ENCODE results near the gene PNPT1.
A peak's percentile ranks its signal among the peaks of the same experiment; 100 is the strongest.
"Not testable (repeated sequence)": the region's sequence is repeated elsewhere in the genome, so short reads cannot be mapped to it uniquely, and the experiment has no call there.

The PNPT1 gene

DNA sequence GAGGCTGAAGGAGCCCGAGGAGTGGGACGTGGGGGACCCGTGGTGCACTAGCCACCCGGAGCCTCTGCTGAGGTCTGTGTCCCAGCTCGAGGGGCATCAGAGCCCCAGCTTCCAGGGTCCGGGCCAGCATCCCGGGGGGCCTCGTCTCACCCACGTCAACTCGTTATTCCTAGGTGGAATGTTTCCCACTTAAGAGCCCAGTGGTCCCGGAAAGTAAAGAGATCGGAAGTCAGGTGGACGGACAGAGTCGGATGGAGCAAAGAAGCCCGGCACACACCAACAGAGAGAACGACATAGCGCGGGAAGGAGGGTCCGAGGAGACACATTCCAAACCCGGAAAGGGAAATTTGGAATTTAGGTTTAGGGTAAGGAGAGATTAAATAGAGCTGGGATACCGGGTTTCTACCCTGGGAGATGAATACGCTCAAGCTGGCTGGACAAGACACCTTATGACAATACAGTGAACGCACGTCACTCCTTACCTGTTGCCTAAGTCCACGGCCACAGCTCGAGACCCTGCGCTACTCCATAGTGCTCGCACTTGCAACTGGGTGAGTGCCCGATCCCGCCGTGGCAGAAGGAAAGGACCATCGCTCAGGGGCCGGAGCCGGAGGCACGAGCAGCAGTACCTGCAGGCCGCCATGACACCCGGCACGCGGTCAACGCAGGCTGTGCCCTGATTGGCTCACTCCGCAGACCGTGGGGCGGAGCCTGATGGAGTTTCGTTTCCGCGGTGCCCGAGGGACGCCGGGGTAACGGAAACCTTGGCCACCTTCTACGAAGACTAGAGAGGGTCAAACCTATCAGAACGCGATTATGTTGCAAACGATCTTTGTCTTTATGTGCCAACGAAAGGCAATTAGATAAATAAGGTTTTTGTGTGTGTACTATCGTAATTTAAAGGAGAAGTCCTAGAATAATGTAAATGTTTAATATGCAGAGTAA lies at the start of gene PNPT1:
Gene PNPT1 (minus strand): TSS at position 664 of the 945 bp plus-strand sequence. CDS start 21 bp downstream, at position 643.
- peak; percentile 99 for DNase-seq (ENCODE audit: low spot score)

DNA sequence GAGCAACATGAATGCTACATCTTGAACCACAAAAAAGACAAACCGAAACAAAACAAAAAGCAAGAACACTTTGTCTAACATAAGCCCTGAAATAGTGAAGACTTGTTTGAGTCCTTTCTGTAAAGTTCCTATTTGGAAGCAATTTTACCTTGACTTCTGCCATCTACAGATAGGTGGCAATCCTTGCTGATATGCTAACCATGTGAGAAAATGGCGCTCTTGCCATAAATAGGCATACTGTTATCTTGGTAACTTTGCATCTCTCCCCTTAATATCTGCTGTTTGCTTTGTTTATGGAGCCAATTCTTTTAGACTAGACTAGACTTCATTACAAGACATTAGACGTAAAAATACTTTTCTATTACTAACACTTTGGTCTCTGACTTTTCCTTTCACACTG lies 49.4 kb upstream of the PNPT1 start:
- no peak for DNase-seq (ENCODE audit: low spot score)

DNA sequence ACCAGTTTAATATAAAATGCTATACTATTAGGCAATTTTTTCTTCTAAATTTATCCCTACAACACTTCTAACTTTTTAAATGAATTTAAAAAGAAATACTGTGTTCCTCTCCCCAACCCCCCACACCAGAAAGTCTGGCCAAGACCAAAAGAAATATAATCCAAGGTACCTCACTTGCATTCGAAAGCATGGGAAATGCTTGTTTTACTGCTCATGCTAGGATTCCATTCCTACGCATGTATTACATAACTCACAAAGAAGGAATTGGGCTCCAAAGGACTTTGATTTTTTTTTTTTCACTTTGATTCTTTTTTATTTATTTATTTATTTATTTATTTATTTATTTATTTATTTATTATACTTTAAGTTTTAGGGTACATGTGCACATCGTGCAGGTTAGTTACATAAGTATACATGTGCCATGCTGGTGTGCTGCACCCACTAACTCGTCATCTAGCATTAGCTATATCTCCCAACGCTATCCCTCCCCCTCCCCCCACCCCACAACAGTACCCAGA lies 42.4 kb upstream of the PNPT1 start:
- DNase-seq (ENCODE audit: low spot score): peak; percentile 20

DNA sequence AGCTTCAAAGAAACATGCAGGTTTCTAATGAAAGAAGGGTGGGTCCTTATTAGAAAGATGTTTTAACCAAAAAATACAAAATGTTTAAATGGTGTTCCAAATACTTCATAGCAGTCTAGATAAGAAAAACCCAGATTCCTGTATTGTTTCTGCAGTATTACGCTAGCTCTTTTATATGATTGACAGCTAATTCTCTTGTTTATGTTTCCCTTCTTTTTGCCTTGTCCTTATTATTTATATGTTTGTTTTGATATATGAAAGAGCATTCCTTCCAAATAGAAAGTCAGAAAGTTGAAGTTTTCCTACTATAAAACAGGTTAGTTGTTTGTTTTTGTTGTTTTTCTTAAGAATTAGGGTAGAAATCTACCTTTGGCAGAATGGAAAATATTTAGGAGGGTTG lies 41.1 kb upstream of the PNPT1 start:
- DNase-seq (ENCODE audit: low spot score): no peak

DNA sequence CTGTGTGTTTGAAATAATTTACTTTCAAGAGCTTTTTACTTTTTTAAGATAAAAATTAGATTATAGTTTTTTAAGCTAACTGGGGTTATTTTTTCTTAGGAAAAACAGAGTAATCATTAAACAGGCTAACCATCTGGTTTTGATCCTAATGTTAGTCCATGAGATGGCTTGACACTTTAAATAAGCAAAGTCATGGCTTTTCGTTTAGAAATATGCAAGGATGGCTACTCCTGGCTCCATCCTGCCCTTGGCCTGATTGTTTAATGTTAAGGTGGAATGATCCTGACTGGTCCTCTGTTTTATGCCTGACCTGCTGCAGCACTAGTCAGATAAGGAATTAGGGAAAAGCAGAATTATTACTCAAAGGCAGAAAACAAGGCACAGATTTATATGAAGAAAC lies 39.7 kb upstream of the PNPT1 start:
- DNase-seq (ENCODE audit: low spot score): peak; percentile 39

DNA sequence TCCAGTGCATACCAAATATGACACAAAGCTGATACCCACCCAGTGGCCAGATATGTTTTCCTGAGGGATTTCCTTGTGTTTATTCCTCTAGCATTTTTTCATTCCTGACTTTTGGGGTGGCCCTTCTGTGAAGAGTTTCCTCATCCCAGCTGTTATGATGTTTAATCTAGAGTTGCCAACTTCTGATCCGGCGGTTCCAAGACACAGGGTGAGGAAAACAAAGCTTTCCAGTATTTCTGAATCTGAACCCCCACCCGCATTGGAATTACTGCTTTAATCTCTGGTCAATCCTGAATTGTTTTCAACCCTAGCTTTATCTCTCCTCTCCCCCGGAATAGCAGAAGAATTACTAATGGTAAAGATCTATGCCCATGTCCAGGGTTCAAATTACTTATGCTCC lies 39.2 kb upstream of the PNPT1 start:
- DNase-seq (ENCODE audit: low spot score): peak; percentile 62

DNA sequence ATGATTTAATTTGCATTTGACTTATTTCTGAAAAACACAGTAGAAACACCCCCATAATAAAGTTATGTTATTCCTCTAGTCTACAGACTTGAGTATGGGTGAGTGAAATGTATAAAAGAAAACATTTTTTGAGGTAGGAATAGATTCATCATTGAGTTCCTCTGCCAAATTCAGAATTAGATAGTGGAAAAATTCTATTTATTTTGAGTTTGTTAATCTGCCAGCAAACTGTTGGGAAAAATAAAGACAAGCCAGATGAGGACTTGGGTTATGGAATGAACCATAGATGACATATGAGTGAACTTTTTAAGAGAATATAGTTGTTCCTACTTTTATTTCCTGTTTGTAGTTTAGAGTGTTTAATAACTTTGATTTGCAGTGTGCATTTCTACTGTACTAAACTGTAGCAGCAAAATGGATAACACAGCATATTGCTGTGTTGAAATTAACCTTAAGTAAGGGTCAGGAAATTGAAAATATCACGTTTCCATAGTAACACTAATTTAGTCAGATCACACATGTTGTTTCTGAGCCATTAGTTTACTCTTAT lies 35.6 kb upstream of the PNPT1 start:
- DNase-seq (ENCODE audit: low spot score): peak; percentile 16

DNA sequence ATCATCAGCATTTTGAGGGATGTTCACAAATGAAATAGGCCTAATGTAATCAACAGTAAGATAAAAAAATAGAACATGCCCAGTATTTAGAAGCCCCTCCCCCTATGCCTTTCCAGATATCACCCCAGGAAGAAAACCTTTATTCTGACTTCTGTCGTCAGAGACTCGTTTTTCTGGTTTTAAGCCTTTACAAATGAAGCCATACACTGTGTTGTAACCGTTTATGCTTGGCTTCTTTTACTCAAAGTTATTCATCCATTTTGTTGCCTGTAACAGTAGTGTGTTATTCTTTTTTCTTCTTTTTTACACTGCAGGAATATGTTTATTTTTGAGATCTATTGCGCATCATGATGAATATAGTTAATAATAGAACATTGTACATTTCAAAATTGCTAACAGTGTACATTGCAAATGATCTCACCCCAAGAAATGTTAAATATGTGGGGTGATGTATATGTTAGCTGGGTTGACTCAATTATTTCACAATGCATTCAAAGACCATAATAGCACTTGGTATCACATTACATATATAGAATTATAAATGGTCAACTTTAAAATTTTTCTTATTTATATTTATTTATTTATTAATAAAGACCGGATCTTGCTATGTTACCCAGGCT lies 28.1 kb upstream of the PNPT1 start:
- DNase-seq (ENCODE audit: low spot score): no peak

DNA sequence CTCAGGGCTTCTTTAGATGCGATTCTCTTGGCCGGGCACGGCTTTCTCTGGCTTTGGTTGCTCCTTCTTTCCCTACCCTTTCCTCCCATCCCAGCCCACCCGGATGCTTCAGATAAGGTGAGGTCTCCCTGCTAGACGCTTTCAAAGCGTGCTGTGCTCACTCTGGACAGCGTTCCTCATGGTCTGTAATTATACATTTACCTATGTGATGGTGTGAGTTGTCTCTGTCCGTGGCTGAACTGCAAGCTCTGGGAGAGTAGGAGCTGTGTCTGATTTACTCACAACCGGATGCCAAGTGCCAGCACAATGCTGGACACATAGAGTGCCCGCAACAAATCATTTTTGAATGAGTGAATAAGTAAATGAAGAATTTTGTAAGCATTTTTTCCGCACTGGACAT lies 26.8 kb upstream of the PNPT1 start:
- no peak for DNase-seq (ENCODE audit: low spot score)

DNA sequence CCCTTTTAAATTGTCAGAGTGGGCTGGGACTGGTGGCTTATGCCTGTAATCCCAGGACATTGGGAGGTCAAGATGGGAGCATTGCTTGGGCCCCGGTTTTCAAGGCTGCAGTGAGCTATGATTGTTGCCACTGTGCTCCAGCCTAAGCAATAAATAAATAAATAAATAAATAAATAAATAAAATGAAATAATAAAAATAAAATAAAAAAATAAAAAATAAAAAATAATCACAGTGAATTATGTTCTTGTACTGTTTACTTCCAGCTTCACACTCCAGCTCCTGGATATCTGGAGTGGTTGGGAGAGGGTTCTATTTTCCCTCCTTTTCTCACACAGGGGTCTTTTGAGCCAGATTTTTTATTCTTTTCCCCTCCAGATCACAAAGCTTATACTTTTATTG lies 26.2 kb upstream of the PNPT1 start:
- DNase-seq (ENCODE audit: low spot score): no peak

DNA sequence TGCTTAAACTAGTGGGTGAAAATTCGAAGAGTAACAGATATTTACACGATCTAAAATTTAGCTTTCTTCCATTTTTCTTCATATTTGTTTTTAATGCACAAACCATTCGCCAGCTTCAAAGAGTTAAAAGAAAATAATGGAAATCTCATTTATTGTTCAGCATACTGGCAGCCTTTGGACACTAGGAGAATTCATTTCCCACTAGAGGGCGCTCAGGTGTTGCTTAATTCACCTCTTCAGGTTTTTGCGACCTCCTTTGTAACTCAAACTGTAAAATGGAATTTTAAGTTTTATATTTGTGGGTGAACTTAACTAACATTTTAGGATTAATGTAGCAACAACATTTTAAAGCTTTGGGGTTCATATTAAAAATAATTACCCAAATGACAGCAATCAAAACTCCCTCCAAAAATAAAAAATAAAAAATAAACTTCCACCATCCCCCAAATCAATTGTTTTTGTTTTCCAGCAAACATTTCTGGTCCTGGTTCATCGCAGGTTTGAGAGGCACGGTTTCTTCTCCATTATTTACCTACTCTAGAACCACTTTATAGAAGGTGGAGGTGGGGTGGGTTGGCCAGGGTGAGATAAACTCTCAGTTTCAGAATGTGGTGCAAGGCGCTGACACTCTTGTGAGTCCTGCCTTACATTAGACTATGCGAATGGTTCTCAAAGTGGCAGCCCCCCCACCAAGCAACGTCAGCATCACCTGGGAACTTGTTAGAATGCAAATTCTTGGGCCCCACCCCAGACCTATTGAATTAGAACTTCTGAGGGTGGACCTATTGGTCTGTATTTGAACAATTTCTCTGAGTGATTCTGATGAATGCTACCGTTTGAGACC lies 24.7 kb upstream of the PNPT1 start:
- DNase-seq (ENCODE audit: low spot score): peak; percentile 78

DNA sequence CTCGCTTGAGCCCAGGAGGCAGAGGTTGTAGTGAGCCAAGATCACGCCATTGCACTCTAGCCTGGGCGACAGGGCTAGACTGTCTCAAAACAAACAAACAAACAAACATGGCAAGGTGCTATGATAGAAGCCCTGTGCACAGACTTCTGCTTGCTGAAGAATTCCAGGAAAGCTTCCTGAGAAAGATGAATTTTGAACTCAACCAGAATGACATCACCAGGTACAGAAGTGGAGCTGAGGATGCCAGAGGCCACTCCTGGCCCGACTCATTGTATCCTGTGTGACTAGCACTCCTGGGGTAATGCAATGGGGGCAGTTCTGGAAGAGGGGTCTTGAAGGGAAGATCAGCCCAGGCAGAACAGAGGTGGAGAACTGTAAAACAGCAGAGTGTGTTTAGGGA lies 22.0 kb upstream of the PNPT1 start:
- no peak for DNase-seq (ENCODE audit: low spot score)

DNA sequence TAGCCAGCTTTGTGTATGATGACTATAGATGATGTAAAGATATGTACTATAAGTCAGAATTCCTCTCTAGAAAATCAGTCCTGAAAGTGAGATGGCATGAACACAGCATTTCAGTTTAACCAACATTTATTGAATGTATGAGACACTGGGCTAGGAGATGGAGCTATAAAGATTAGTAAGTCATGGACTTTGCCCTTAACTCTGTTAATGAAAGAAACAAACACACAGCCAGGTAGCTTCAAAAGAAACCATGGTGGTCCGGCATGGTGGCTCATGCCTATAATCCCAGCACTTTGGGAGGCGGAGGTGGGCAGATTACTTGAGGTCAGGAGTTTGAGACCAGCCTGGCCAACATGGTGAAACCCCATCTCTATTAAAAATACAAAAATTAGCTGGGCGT lies 21.5 kb upstream of the PNPT1 start:
- DNase-seq (ENCODE audit: low spot score): not testable (repeated sequence)

DNA sequence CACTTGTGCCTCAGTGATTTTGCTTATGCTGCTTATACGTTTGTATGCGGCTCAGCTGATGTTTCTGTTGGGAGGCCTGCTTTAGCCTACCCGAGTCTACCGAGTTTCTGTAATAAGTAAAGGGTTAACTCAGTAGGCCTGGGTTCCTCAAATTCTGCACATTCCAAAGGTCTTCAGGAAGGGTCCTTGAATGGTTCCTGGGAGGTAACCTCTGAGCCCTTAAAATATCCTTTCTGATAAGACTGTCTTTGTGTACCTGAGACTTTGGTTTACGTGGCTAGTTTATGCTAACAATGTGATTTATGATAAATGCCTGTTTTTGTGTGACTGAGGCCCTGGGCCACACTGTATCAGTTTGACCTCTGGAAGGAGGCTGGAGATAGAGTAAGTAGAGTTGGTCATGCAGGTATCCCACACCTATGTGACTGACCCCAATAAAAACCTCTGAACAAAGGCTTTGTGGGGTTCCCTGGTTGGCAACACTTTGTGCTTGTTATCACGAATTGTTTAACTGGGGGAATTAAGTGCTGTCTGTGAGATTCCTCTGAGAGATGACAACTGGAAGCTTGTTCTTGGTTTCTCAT lies 18.9 kb upstream of the PNPT1 start:
- no peak for DNase-seq (ENCODE audit: low spot score)

DNA sequence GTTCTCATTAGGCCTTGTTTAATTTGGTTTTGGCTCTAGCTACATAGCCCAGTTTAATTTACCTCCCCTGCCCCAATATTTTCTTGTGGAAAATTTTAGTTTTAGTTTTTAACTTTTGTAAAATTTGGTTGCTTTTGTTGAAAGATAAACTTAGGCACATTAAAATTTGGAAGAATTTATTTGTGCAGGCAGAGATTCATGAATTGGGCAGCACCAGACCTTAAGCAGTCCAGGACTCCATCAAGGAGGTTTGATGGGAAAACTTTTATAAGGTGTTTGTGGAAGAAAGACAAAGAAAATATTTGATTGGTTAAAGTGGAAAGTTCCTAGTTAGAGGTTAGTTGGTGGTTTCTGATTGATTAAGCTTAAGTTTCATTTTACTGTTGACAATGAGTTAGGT lies 16.4 kb upstream of the PNPT1 start:
- DNase-seq (ENCODE audit: low spot score): no peak

DNA sequence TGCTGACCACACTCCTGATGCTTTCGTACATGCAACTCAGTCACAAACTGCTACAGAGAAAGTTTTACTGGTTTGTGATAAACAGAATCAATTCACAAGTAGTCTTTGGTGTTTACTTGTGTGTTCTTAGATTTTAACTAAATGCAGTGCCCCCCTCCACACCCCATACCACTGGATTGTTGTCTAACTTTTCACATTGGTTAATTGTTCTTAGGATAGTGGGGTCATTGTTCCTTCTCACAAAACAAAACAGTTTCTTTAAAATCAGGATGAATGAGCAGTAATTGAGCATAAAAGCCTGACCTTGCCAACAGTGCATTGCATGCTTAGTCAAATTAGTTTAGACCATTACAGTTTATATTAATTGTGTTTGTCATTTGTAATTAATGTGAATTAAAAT lies 14.1 kb upstream of the PNPT1 start:
- DNase-seq (ENCODE audit: low spot score): no peak

DNA sequence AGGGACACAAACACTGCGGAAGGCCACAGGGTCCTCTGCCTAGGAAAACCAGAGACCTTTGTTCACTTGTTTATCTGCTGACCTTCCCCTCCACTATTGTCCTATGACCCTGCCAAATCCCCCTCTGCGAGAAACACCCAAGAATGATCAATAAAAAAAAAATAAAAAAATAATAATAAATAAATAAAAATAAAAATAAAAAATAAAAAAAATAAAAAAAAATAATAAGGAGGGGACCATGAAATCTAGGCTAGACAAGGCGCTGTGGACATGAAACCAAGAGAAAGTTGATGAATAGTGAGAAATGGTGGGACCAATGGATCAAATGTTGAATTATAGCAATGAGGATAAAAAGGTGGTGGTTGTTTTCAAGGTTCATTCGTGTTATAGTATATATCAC lies 12.6 kb upstream of the PNPT1 start:
- not testable (repeated sequence) for DNase-seq (ENCODE audit: low spot score)

DNA sequence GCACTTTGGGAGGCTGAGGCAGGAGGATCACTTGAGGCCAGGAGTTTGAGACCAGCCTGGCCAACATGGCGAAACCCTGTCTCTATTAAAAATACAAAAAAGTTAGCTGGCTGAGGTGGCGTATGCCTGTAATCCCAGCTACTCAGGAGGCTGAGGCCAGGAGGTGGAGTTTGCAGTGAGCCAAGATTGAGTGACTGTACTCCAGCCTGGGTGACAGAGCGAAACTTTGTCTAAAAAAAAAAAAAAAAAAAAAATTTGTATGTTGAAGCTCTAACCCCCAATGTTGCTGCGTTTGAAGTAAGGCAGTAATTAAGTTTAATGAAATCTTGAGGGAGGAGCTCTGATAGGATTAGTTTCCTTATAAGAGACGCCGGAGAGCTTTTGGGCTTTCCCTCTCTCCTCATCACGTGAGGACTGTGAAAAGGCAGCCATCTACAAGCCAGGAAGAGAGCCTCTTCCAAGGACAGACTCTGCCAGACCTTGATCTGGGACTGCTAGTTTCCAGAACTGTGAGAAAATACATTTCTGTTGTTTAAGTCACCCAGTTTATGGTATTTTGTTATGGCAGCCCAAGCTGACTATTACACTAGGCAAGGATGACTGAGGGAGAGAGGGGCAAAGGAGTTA lies 11.5 kb upstream of the PNPT1 start:
- DNase-seq (ENCODE audit: low spot score): no peak

DNA sequence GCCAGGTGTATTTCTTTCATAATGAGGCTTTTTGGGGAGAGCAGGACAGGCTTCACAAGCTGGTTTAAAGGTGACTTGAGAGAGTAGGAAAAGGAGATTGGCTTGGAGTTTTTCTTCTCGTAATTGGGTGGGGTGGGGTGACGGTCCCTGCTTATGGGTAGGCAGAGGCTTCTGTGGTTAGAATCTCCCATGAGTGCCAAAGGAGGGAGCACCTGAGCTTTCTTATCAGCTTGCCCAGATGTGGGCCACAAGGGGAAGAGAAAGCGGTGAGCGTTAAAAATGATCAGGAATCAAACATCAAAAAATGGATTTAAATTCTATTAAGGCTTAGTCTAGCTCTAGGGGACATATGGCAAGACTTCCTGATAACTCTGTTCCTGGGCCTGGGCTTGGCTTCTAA lies 9.7 kb upstream of the PNPT1 start:
- DNase-seq (ENCODE audit: low spot score): no peak

DNA sequence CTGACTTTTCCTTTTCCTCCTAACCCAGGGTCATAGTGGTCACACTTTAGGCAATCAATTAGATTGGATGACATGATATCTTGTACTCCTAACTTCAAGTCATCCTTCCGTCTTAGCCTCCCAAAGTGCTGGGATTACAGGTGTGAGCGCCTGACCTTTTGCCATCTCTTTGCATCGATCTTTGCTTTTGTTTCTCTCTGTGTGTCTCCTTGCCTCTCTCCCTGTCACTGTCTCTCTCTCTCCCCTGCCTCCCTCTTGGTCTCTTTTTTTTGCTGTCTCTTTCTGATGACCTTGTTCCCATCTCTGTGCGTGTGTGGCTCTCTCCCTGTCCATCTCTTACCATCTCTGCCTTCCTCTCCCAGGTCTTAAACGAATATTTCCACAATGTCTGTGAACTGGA lies 904 bp downstream of the PNPT1 start:
- not testable (repeated sequence) for DNase-seq (ENCODE audit: low spot score)

DNA sequence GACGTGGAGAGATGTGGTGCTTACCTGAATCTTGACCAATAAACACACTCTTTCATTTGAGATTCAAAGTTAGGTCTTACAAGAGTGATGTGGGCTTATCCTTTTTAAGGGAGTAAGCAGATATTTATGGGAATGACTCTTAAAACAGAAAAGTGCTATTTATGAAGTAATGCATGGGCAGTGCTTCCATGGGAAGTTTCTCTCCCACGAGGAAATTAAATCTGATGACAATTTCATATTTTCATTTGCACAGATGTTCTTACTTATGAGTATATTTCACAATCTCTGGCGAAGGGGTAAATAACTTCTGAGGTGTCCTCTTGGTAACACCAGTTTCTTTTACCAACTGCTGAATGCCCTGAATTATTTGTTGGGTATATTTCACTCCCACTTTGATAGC lies 21.0 kb downstream of the PNPT1 start:
- peak; percentile 61 for DNase-seq (ENCODE audit: low spot score)

All from GM03348 (cell line).